ENCODE measurements around the gene CCDC88C.

GRCh38 chr14:91309756-91310280 is 107.8 kb downstream of the CCDC88C start:
- no peak for TF ChIP-seq CTCF (conservative IDR thresholded peaks at IDR 0.05; ENCODE audit: low read depth, low read length)
- no peak for TF ChIP-seq EZH2 (IDR thresholded peaks at IDR 0.05; ENCODE audit: low read length, unreplicated experiment)

All from PC-3 (cell line).